IPS DF 6.9 (cell line): ENCODE results near the gene CARMIL3.
"Not testable (repeated sequence)": the region's sequence is repeated elsewhere in the genome, so short reads cannot be mapped to it uniquely, and the experiment has no call there.

Source experiments
- DNase-seq: peaks from one replicate; pipeline ENCODE4 v3.0.0-alpha.2; 2013; ENCODE audit warnings: low read depth, low spot score
- H3K27ac ChIP-seq: one replicate; pipeline ENCODE4 v1.5.1; 2013; ENCODE audit warnings: low read length, control low read depth
- H3K27me3 ChIP-seq: 2 replicates; pipeline ENCODE4 v1.6.1; 2013; ENCODE audit warnings: mild to moderate bottlenecking, low read length; ENCODE audit not compliant: control insufficient read depth, insufficient read depth
- H3K36me3 ChIP-seq: 2 replicates; pipeline ENCODE4 v1.6.1; 2013; ENCODE audit warnings: low read length; ENCODE audit not compliant: control insufficient read depth, insufficient read depth
- H3K4me1 ChIP-seq: 2 replicates; pipeline ENCODE4 v1.6.1; 2013; ENCODE audit warnings: low read length; ENCODE audit not compliant: control insufficient read depth, insufficient read depth
- H3K4me3 ChIP-seq: 2 replicates; pipeline ENCODE4 v1.5.1; 2013; ENCODE audit warnings: mild to moderate bottlenecking, low read length
- H3K9me3 ChIP-seq: 2 replicates; pipeline ENCODE4 v1.6.1; 2013; ENCODE audit warnings: low read length, inconsistent platforms; ENCODE audit not compliant: control insufficient read depth, insufficient read depth
- WGBS: extraction: QIAGEN DNeasy Blood & Tissue Kit; methylation state at CpG from one replicate; pipeline ENCODE4 v1.1.7; 2013; ENCODE audit warnings: mixed read lengths, missing lambda C conversion rate; ENCODE audit not compliant: insufficient read length, insufficient coverage; 5-methylcytosine and 5-hydroxymethylcytosine counted together

The CARMIL3 gene

GRCh38 chr14:24098927-24099813 is 47.4 kb downstream of the CARMIL3 start:
- Histone ChIP-seq H3K27me3 (no peaks in the 10 kb centered on the region), H3K4me1 (0 out of 2 replicates have a peak, but pooled peaks cover 3% of the 10 kb centered on the region), H3K27ac (no peak overlapping the region), H3K4me3 (no peak overlapping the region), H3K9me3 (no peaks in the 10 kb centered on the region), H3K36me3 (peaks cover 27% of the 10 kb centered on the region)
- no peak for DNase-seq
- WGBS, result no CpG with 5 or more reads among the region's 17 CpGs

- peaks cover 27% of the 10 kb centered on the region for H3K36me3 ChIP-seq
Measured at GRCh38 chr14:24100197-24100981, 48.6 kb downstream of the CARMIL3 start.

DNA sequence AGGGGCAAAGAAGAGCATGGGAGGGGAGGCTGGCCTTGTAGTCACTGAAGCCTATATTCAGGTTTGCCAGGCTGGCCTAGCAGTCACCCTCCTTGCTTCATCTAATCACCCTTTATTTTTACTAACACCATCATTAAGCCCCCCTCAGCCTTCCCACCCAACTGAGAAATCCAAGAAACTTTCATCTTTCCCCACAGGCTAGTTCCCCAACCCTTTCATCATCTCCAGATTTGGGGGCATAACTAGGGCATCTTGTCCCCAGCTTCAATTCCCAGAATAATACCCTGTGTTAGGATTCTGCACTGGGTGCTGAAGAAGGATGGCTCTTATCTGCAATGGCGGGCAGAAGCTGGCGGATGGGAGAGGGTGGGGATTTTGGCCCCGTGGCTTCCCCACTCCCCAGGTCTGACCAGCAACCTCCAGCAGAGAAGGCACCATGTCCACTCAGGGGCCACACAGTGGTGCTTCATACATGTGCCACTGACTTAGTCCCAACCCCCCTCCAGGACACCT is 49.2 kb downstream of the CARMIL3 start:
- H3K4me1 ChIP-seq, result no peaks in the 10 kb centered on the region
- H3K36me3 ChIP-seq, result peaks cover 27% of the 10 kb centered on the region
- no peak overlapping the region for H3K4me3 ChIP-seq
- no CpG with 5 or more reads among the region's 3 CpGs for whole genome bisulfite sequencing
- DNase-seq, result no peak
- H3K27me3 ChIP-seq, result no peaks in the 10 kb centered on the region
- H3K9me3 ChIP-seq, result no peaks in the 10 kb centered on the region; the same call in 1 of the 2 replicates
- no peak overlapping the region for H3K27ac ChIP-seq

More at GRCh38 chr14:24100197-24100981, 48.6 kb downstream of the CARMIL3 start:
- H3K27ac ChIP-seq, result no peak overlapping the region
- 0 out of 2 replicates have a peak, but pooled peaks cover 3% of the 10 kb centered on the region for H3K4me1 ChIP-seq
- no peak overlapping the region for H3K4me3 ChIP-seq
- H3K27me3 ChIP-seq, result no peaks in the 10 kb centered on the region
- WGBS, result no CpG with 5 or more reads among the region's 4 CpGs
- H3K9me3 ChIP-seq, result no peaks in the 10 kb centered on the region; the same call in 1 of the 2 replicates
- no peak for DNase-seq

- Histone ChIP-seq H3K36me3 (peaks cover 27% of the 10 kb centered on the region), H3K27me3 (no peaks in the 10 kb centered on the region), H3K4me1 (no peaks in the 10 kb centered on the region), H3K27ac (no peak overlapping the region), H3K9me3 (no peaks in the 10 kb centered on the region; the same call in 1 of the 2 replicates), H3K4me3 (no peak overlapping the region)
- WGBS, result no CpG with 5 or more reads among the region's 7 CpGs
- DNase-seq, result no peak
Measured at GRCh38 chr14:24102357-24103048, 50.7 kb downstream of the CARMIL3 start.

GRCh38 chr14:24103451-24103850 is 51.6 kb downstream of the CARMIL3 start:
- no peak for DNase-seq
- Histone ChIP-seq H3K9me3 (no peaks in the 10 kb centered on the region; the same call in 1 of the 2 replicates), H3K27me3 (no peaks in the 10 kb centered on the region), H3K4me3 (no peak overlapping the region), H3K4me1 (no peaks in the 10 kb centered on the region), H3K27ac (no peak overlapping the region), H3K36me3 (peaks cover 22% of the 10 kb centered on the region)
- WGBS, result no CpG with 5 or more reads among the region's 13 CpGs

DNA sequence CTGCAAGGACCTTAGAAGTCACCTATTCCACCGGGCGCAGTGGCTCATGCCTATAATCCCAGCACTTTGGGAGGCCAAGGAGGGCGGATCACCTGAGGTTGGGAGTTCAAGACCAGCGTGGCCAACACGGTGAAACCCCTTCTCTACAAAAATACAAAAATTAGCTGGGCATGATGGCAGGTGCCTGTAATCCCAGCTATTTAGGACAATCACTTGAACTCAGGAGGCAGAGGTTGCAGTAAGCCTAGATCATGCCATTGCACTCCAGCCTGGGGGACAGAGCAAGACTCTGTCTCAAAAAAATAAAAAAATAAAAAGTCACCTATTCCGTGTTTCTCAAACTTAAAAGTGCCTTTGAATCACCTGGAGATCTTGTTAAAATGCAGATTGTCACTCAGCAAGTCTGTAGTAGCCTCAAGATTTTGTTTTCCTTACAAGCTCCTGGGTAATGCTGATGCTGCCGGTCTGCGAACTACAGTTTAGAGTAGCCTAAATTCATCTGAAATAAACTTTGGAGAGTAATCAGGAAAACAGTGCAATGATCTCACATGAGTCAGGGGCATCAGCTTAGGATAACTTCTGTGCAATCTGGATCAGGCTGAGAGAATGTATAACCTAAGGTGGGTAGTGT is 53.9 kb downstream of the CARMIL3 start:
- not testable (repeated sequence) for H3K27ac ChIP-seq, DNase-seq, H3K27me3 ChIP-seq, H3K4me3 ChIP-seq, H3K4me1 ChIP-seq, H3K9me3 ChIP-seq
- H3K36me3 ChIP-seq, result peaks cover 11% of the 10 kb centered on the region
- no CpG with 5 or more reads among the region's 8 CpGs for WGBS

- H3K27ac ChIP-seq, result no peak overlapping the region
- peaks cover 9% of the 10 kb centered on the region for H3K36me3 ChIP-seq
- H3K9me3 ChIP-seq, result no peaks in the 10 kb centered on the region; the same call in 1 of the 2 replicates
- no peaks in the 10 kb centered on the region for H3K27me3 ChIP-seq
- DNase-seq, result no peak
- H3K4me3 ChIP-seq, result no peak overlapping the region
- no CpG with 5 or more reads among the region's 4 CpGs for WGBS
- no peaks in the 10 kb centered on the region for H3K4me1 ChIP-seq
Measured at GRCh38 chr14:24106672-24107271, 55.0 kb downstream of the CARMIL3 start.

GRCh38 chr14:24108336-24108874 is 56.6 kb downstream of the CARMIL3 start:
- WGBS, result no CpG with 5 or more reads among the region's 5 CpGs

DNA sequence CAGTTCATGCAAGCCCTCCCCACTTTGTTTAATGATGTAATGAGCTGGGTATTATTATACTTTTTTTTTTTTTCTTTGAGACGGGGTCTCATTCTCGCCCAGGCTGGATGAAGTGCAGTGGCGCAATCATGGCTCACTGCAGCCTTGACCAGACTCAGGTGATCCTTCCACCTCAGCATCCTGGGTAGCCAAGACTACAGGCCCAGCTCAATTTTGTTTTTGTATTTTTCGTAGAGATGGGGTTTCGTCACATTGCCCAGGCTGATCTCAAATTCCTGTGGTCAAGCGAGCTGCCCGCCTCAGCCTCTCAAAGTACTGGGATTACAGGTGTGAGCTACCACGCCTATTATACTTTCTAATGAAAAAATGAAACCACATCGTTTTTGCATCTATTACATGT is 58.3 kb downstream of the CARMIL3 start:
- no peak overlapping the region for H3K4me3 ChIP-seq

More at GRCh38 chr14:24108336-24108874, 56.6 kb downstream of the CARMIL3 start:
- Histone ChIP-seq H3K4me3 (no peak overlapping the region), H3K27me3 (no peaks in the 10 kb centered on the region), H3K27ac (no peak overlapping the region), H3K36me3 (peaks cover 5% of the 10 kb centered on the region), H3K9me3 (no peaks in the 10 kb centered on the region; the same call in 1 of the 2 replicates), H3K4me1 (no peaks in the 10 kb centered on the region)
- DNase-seq, result no peak

More for the DNA sequence above, 58.3 kb downstream of the CARMIL3 start:
- Histone ChIP-seq H3K27ac (no peak overlapping the region), H3K36me3 (no peaks in the 10 kb centered on the region), H3K9me3 (no peaks in the 10 kb centered on the region), H3K4me1 (no peaks in the 10 kb centered on the region), H3K27me3 (no peaks in the 10 kb centered on the region)
- no CpG with 5 or more reads among the region's 9 CpGs for WGBS
- no peak for DNase-seq
